GM18873 (cell line): ENCODE measurements around the gene ASIC2.

Source experiments
- ATAC-seq: cut with Tn5 transposase; IDR thresholded peaks from one replicate; pipeline ENCODE4 v1.9.1; 2021; ENCODE audit warnings: mild to moderate bottlenecking, moderate library complexity, moderate number of reproducible peaks; ENCODE audit not compliant: unreplicated experiment, low FRiP score

The ASIC2 gene

GRCh38 chr17:33290253-33290652, 2.8 kb downstream of the ASIC2 start:
- ATAC-seq, result no peak

- no peak for ATAC-seq
Measured at GRCh38 chr17:33288954-33289353, 4.1 kb downstream of the ASIC2 start.

- no peak for ATAC-seq
Measured at GRCh38 chr17:33287096-33287725, 5.9 kb downstream of the ASIC2 start.

- ATAC-seq, result no peak
Measured at GRCh38 chr17:33285413-33285812, 7.7 kb downstream of the ASIC2 start.

GRCh38 chr17:33284022-33284421, 9.1 kb downstream of the ASIC2 start:
- no peak for ATAC-seq

- no peak for ATAC-seq
Measured at GRCh38 chr17:33280162-33280943, 12.7 kb downstream of the ASIC2 start.

- ATAC-seq, result no peak
Measured at GRCh38 chr17:33277436-33278100, 15.5 kb downstream of the ASIC2 start.

- ATAC-seq, result no peak
Measured at GRCh38 chr17:33273743-33274410, 19.2 kb downstream of the ASIC2 start.

GRCh38 chr17:33273271-33273670, 19.8 kb downstream of the ASIC2 start:
- ATAC-seq, result no peak

GRCh38 chr17:33272438-33272837, 20.7 kb downstream of the ASIC2 start:
- no peak for ATAC-seq

- no peak for ATAC-seq
Measured at GRCh38 chr17:33269337-33270060, 23.6 kb downstream of the ASIC2 start.

- no peak for ATAC-seq
Measured at GRCh38 chr17:33267851-33268548, 25.1 kb downstream of the ASIC2 start.

GRCh38 chr17:33267271-33267790, 25.8 kb downstream of the ASIC2 start:
- no peak for ATAC-seq

- no peak for ATAC-seq
Measured at GRCh38 chr17:33266611-33267010, 26.5 kb downstream of the ASIC2 start.

- no peak for ATAC-seq
Measured at GRCh38 chr17:33266116-33266515, 27.0 kb downstream of the ASIC2 start.

GRCh38 chr17:33263396-33263795, 29.7 kb downstream of the ASIC2 start:
- no peak for ATAC-seq

- no peak for ATAC-seq
Measured at GRCh38 chr17:33262266-33263123, 30.6 kb downstream of the ASIC2 start.

- ATAC-seq, result no peak
Measured at GRCh38 chr17:33261820-33262219, 31.3 kb downstream of the ASIC2 start.

- no peak for ATAC-seq
Measured at GRCh38 chr17:33260638-33261037, 32.5 kb downstream of the ASIC2 start.
